ENCODE results near the gene NFKB1.
A peak's percentile ranks its signal among the peaks of the same experiment; 100 is the strongest.

Gene NFKB1

GRCh38 chr4:102504941-102505340 is 3.8 kb downstream of the NFKB1 start:
- no peaks in the 10 kb centered on the region for H4K20me1 ChIP-seq (ENCODE audit: low read depth, low read length)
- H3F3A ChIP-seq (ENCODE audit: insufficient read depth) = 0 out of 2 replicates have a peak, but pooled peaks cover 11% of the 10 kb centered on the region
- no peaks in the 10 kb centered on the region for H3K9me2 ChIP-seq (replicated peaks; ENCODE audit: insufficient read depth, low read length)
- peak overlapping the region; percentile 23 for H3K4me3 ChIP-seq (ENCODE audit: insufficient read depth, low read length, poor library complexity, severe bottlenecking)
- no peaks in the 10 kb centered on the region for H3K36me3 ChIP-seq (ENCODE audit: low read length)
- peak overlapping the region; percentile 87; the same call in 1 of the 2 replicates for H3K9ac ChIP-seq (ENCODE audit: low read length)
- no peaks in the 10 kb centered on the region for H3K9me3 ChIP-seq (ENCODE audit: insufficient read depth, low read length)
- H2AFZ ChIP-seq (ENCODE audit: low read depth, low read length, severe bottlenecking) = no peak overlapping the region
- H3K4me2 ChIP-seq (ENCODE audit: low read depth, low read length, poor library complexity, severe bottlenecking) = peak overlapping the region; percentile 96
- H3K27ac ChIP-seq (ENCODE audit: low read depth, low read length) = no peak overlapping the region
- peaks cover 78% of the 10 kb centered on the region for H3K79me2 ChIP-seq (ENCODE audit: insufficient read depth, low read length)
- no peaks in the 10 kb centered on the region for H3K27me3 ChIP-seq (ENCODE audit: low read length)
- TF ChIP-seq CTCF (IDR thresholded peaks at IDR 0.05; ENCODE audit: insufficient read depth, low read length, poor library complexity, severe bottlenecking) = no peak
- TF ChIP-seq EZH2phosphoT487 (conservative IDR thresholded peaks at IDR 0.05; ENCODE audit: low read length) = no peak

GRCh38 chr4:102505708-102506107 is 4.5 kb downstream of the NFKB1 start:
- Histone ChIP-seq H4K20me1 (ENCODE audit: low read depth, low read length) (no peaks in the 10 kb centered on the region), H3K79me2 (ENCODE audit: insufficient read depth, low read length) (peaks cover 85% of the 10 kb centered on the region)

GRCh38 chr4:102506523-102506922 is 5.4 kb downstream of the NFKB1 start:
- Histone ChIP-seq H3K4me2 (ENCODE audit: low read depth, low read length, poor library complexity, severe bottlenecking) (no peak overlapping the region), H4K20me1 (ENCODE audit: low read depth, low read length) (no peaks in the 10 kb centered on the region)

More at GRCh38 chr4:102505708-102506107, 4.5 kb downstream of the NFKB1 start:
- Histone ChIP-seq H3K9ac (ENCODE audit: low read length) (no peak overlapping the region), H3K27ac (ENCODE audit: low read depth, low read length) (no peak overlapping the region), H3K36me3 (ENCODE audit: low read length) (no peaks in the 10 kb centered on the region), H3K4me3 (ENCODE audit: insufficient read depth, low read length, poor library complexity, severe bottlenecking) (no peak overlapping the region), H3K9me2 (replicated peaks; ENCODE audit: insufficient read depth, low read length) (no peaks in the 10 kb centered on the region), H2AFZ (ENCODE audit: low read depth, low read length, severe bottlenecking) (no peak overlapping the region), H3K9me3 (ENCODE audit: insufficient read depth, low read length) (no peaks in the 10 kb centered on the region), H3F3A (ENCODE audit: insufficient read depth) (0 out of 2 replicates have a peak, but pooled peaks cover 5% of the 10 kb centered on the region), H3K27me3 (ENCODE audit: low read length) (no peaks in the 10 kb centered on the region), H3K4me2 (ENCODE audit: low read depth, low read length, poor library complexity, severe bottlenecking) (peak overlapping the region; percentile 96)
- TF ChIP-seq CTCF (IDR thresholded peaks at IDR 0.05; ENCODE audit: insufficient read depth, low read length, poor library complexity, severe bottlenecking) (no peak), EZH2phosphoT487 (conservative IDR thresholded peaks at IDR 0.05; ENCODE audit: low read length) (no peak)

More at GRCh38 chr4:102506523-102506922, 5.4 kb downstream of the NFKB1 start:
- H3K4me3 ChIP-seq (ENCODE audit: insufficient read depth, low read length, poor library complexity, severe bottlenecking) = no peak overlapping the region
- H3K27ac ChIP-seq (ENCODE audit: low read depth, low read length) = no peak overlapping the region
- H3F3A ChIP-seq (ENCODE audit: insufficient read depth) = 0 out of 2 replicates have a peak, but pooled peaks cover 4% of the 10 kb centered on the region
- H3K27me3 ChIP-seq (ENCODE audit: low read length) = no peaks in the 10 kb centered on the region
- H3K36me3 ChIP-seq (ENCODE audit: low read length) = no peaks in the 10 kb centered on the region
- no peaks in the 10 kb centered on the region for H3K9me3 ChIP-seq (ENCODE audit: insufficient read depth, low read length)
- TF ChIP-seq CTCF (IDR thresholded peaks at IDR 0.05; ENCODE audit: insufficient read depth, low read length, poor library complexity, severe bottlenecking) = no peak
- no peak for TF ChIP-seq EZH2phosphoT487 (conservative IDR thresholded peaks at IDR 0.05; ENCODE audit: low read length)
- peaks cover 94% of the 10 kb centered on the region for H3K79me2 ChIP-seq (ENCODE audit: insufficient read depth, low read length)
- H3K9me2 ChIP-seq (replicated peaks; ENCODE audit: insufficient read depth, low read length) = no peaks in the 10 kb centered on the region
- no peak overlapping the region for H3K9ac ChIP-seq (ENCODE audit: low read length)
- H2AFZ ChIP-seq (ENCODE audit: low read depth, low read length, severe bottlenecking) = no peak overlapping the region

All from SU-DHL-6 (cell line).